Medulla oblongata (tissue), 1 donor: ENCODE measurements around the gene ESPN.

Experiments
- DNase-seq: peaks from one replicate; pipeline ENCODE4 v3.0.0-alpha.2; 2015; ENCODE audit errors: extremely low spot score

ESPN gene

GRCh38 chr1:6465461-6466005 is 41.0 kb downstream of the ESPN start:
- DNase-seq: no peak

- DNase-seq: no peak
These were observed 41.4 kb downstream of the ESPN start, which contains the start of gene TNFRSF25 for GRCh38 chr1:6466023-6466422. Gene TNFRSF25, minus strand, starts transcription at chr1:6466173. Its CDS starts 66 bp downstream, at chr1:6466107.

GRCh38 chr1:6466751-6467150 is 42.2 kb downstream of the ESPN start:
- no peak for DNase-seq

- DNase-seq: no peak
These were observed 42.6 kb downstream of the ESPN start for GRCh38 chr1:6467224-6467623.

GRCh38 chr1:6467744-6468688 is 43.4 kb downstream of the ESPN start:
- DNase-seq: no peak

- DNase-seq: no peak
These were observed 44.3 kb downstream of the ESPN start for GRCh38 chr1:6468729-6469461.

GRCh38 chr1:6470132-6471085 is 45.8 kb downstream of the ESPN start:
- no peak for DNase-seq

GRCh38 chr1:6471086-6471969 is 46.8 kb downstream of the ESPN start:
- no peak for DNase-seq

GRCh38 chr1:6471970-6472368 is 47.4 kb downstream of the ESPN start:
- DNase-seq: no peak

GRCh38 chr1:6472391-6472790 is 47.8 kb downstream of the ESPN start:
- DNase-seq: no peak

- no peak for DNase-seq
These were observed 48.6 kb downstream of the ESPN start for GRCh38 chr1:6473156-6473555.

GRCh38 chr1:6473974-6474814 is 49.6 kb downstream of the ESPN start:
- no peak for DNase-seq

GRCh38 chr1:6474815-6475282 is 50.3 kb downstream of the ESPN start:
- no peak for DNase-seq

GRCh38 chr1:6475381-6476133 is 51.0 kb downstream of the ESPN start:
- peak; percentile 31 for DNase-seq

- DNase-seq: no peak
These were observed 51.9 kb downstream of the ESPN start for GRCh38 chr1:6476483-6476882.

- DNase-seq: no peak
These were observed 52.7 kb downstream of the ESPN start for GRCh38 chr1:6477039-6477820.

- DNase-seq: no peak
These were observed 57.2 kb downstream of the ESPN start for GRCh38 chr1:6481820-6482219.
